Keratinocyte (primary cell): ENCODE results near the gene FAIM2.

ENCODE experiments used
- EZH2 ChIP-seq: IDR thresholded peaks from one replicate; pipeline ENCODE4 v1.6.1; 2012; ENCODE audit warnings: inconsistent platforms, mild to moderate bottlenecking, low read length, moderate library complexity
- TF ChIP-seq, protein P1 (sequence below), 3 experiments: IDR thresholded peaks in 1 of 3; conservative IDR thresholded peaks in 1 of 3; optimal IDR thresholded peaks in 1 of 3; 2 replicates in 2 of 3; 3 replicates in 1 of 3; pipeline versions ENCODE3 to v1.5.1; 2011; ENCODE audit warnings: low read length in 3 of 3, mild to moderate bottlenecking in 3 of 3, moderate library complexity in 2 of 3, control low read depth in 1 of 3, inconsistent platforms in 1 of 3; ENCODE audit not compliant: insufficient read depth in 2 of 3; ENCODE audit errors: extremely low read depth in 1 of 3

DNA sequence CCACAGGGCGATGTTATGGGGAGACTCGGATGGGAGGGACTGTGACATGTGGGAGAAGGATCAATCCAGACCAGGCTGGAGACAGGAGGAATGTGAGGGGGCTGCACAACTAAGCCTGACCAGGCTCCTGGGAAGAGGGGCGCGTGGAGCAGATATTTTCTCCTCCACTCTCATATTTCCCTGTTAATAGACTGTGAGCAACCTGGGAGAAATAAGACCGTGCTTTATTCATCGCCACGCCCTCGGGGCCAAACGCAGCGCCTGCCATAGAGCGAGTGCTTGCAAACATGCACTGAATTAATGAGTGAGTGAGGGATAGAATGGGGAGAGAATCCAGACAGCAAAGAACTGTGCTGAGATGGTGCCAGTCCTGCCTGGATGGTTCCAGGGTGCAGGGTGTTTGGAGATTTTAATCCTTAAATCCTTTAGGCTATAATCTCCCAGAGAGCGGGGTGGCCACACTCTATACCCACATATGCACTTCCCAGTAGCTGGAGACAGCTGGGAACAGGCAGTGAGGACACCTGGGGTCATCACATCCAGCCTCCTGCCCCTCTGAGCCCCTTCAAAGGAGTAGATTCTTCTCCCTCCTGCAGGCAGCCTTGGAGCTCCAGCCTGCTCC lies 13.6 kb upstream of the FAIM2 start:
- no peak for TF ChIP-seq EZH2
- TF ChIP-seq, protein P1, sequence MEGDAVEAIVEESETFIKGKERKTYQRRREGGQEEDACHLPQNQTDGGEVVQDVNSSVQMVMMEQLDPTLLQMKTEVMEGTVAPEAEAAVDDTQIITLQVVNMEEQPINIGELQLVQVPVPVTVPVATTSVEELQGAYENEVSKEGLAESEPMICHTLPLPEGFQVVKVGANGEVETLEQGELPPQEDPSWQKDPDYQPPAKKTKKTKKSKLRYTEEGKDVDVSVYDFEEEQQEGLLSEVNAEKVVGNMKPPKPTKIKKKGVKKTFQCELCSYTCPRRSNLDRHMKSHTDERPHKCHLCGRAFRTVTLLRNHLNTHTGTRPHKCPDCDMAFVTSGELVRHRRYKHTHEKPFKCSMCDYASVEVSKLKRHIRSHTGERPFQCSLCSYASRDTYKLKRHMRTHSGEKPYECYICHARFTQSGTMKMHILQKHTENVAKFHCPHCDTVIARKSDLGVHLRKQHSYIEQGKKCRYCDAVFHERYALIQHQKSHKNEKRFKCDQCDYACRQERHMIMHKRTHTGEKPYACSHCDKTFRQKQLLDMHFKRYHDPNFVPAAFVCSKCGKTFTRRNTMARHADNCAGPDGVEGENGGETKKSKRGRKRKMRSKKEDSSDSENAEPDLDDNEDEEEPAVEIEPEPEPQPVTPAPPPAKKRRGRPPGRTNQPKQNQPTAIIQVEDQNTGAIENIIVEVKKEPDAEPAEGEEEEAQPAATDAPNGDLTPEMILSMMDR (optimal IDR thresholded peaks at IDR 0.05 in 1 of 3, IDR thresholded peaks at IDR 0.05 in 1 of 3, conservative IDR thresholded peaks at IDR 0.05 in 1 of 3; ENCODE audit: extremely low read depth in 1 of 3, insufficient read depth in 2 of 3, low read length in 3 of 3): no peak
